ENCODE results near the gene ASTL. TPM values are rescaled to one million over a fixed set of nuclear protein-coding genes. Genes with fewer than 3 reads are reported as not detected.

Gene ASTL
- total and polyA plus RNA-seq, 2 donors (not counting 3 experiments of a cell fraction or from before 2014, with no cell fraction given): not detected

GRCh38 chr2:96159084-96159830 is 21.0 kb upstream of the ASTL start:
- Histone ChIP-seq H3K4me3 (replicated peaks in 1 of 3; ENCODE audit: insufficient read depth in 1 of 3, low read depth in 1 of 3, low read length in 3 of 3) (no peak overlapping the region), H3K9me1 (replicated peaks; ENCODE audit: control insufficient read depth, extremely low read depth, insufficient read depth, low read length) (no peaks in the 10 kb centered on the region), H3K9me3 (replicated peaks; ENCODE audit: control insufficient read depth, insufficient read depth, low read length) (no peaks in the 10 kb centered on the region), H3K79me2 (ENCODE audit: control insufficient read depth, insufficient read depth, low read length) (no peaks in the 10 kb centered on the region), H3K27ac (ENCODE audit: insufficient read depth, low read depth, low read length) (no peak overlapping the region), H3K36me3 (ENCODE audit: control insufficient read depth in 2 of 2, extremely low read depth in 1 of 2, insufficient read depth in 2 of 2, low read length in 2 of 2) (no peaks in the 10 kb centered on the region), H3K9ac (replicated peaks; ENCODE audit: extremely low read depth, insufficient read depth, low read length) (no peak overlapping the region), H3K4me2 (ENCODE audit: insufficient read depth, low read length) (no peak overlapping the region), H2AFZ (ENCODE audit: low read depth, low read length) (no peak overlapping the region), H3K4me1 (ENCODE audit: control insufficient read depth, extremely low read depth, insufficient read depth, low read length) (no peaks in the 10 kb centered on the region), H3K27me3 (ENCODE audit: control insufficient read depth in 2 of 2, insufficient read depth in 2 of 2, low read length in 2 of 2) (peaks cover 0 to 6% of the 10 kb centered on the region in 2 experiments), H4K20me1 (replicated peaks; ENCODE audit: control insufficient read depth, extremely low read depth, insufficient read depth, low read length) (no peaks in the 10 kb centered on the region)
- dilution Hi-C loops (cut with MboI; ENCODE audit: extremely low pct_ligation_motif_present, low sequenced_read_pairs): no loop called here
- ChIA-PET POLR2A (no interaction called here), CTCF (interaction anchor here (1.1 to 4.0 kb wide), 2 partner anchors 16 to 40 kb away, joined by 3 to 23 read pairs; no protein-coding TSS in a partner anchor)
- intact Hi-C loops (cut with micrococcal nuclease): no loop called here
- TF ChIP-seq MYC (IDR thresholded peaks at IDR 0.05; ENCODE audit: low read depth, low read length) (no peak), POLR2AphosphoS5 (IDR thresholded peaks at IDR 0.05; ENCODE audit: insufficient read depth, low read depth, low read length) (no peak)
- FAIRE-seq: no peak
- no peak for DNase-seq (ENCODE audit: low read depth, low spot score)
- no TSS peak for BruUV-seq (replicated peaks)

GRCh38 chr2:96158554-96158940 is 20.2 kb upstream of the ASTL start:
- Histone ChIP-seq H3K9me1 (replicated peaks; ENCODE audit: control insufficient read depth, extremely low read depth, insufficient read depth, low read length) (no peaks in the 10 kb centered on the region), H3K27me3 (ENCODE audit: control insufficient read depth in 2 of 2, insufficient read depth in 2 of 2, low read length in 2 of 2) (peaks cover 0 to 6% of the 10 kb centered on the region in 2 experiments), H3K27ac (ENCODE audit: insufficient read depth, low read depth, low read length) (no peak overlapping the region), H3K79me2 (ENCODE audit: control insufficient read depth, insufficient read depth, low read length) (no peaks in the 10 kb centered on the region), H3K4me3 (replicated peaks in 1 of 3; ENCODE audit: insufficient read depth in 1 of 3, low read depth in 1 of 3, low read length in 3 of 3) (no peak overlapping the region), H3K4me2 (ENCODE audit: insufficient read depth, low read length) (no peak overlapping the region), H2AFZ (ENCODE audit: low read depth, low read length) (no peak overlapping the region), H3K4me1 (ENCODE audit: control insufficient read depth, extremely low read depth, insufficient read depth, low read length) (no peaks in the 10 kb centered on the region), H3K9ac (replicated peaks; ENCODE audit: extremely low read depth, insufficient read depth, low read length) (no peak overlapping the region), H4K20me1 (replicated peaks; ENCODE audit: control insufficient read depth, extremely low read depth, insufficient read depth, low read length) (no peaks in the 10 kb centered on the region), H3K9me3 (replicated peaks; ENCODE audit: control insufficient read depth, insufficient read depth, low read length) (no peaks in the 10 kb centered on the region), H3K36me3 (ENCODE audit: control insufficient read depth in 2 of 2, extremely low read depth in 1 of 2, insufficient read depth in 2 of 2, low read length in 2 of 2) (no peaks in the 10 kb centered on the region)
- BruUV-seq (replicated peaks): no TSS peak
- FAIRE-seq: no peak
- ChIA-PET POLR2A (no interaction called here), CTCF (interaction anchor here (1.1 to 4.0 kb wide), 2 partner anchors 16 to 41 kb away, joined by 3 to 23 read pairs; no protein-coding TSS in a partner anchor)
- intact Hi-C loops (cut with micrococcal nuclease) (no loop called here), dilution Hi-C loops (cut with MboI; ENCODE audit: extremely low pct_ligation_motif_present, low sequenced_read_pairs) (no loop called here)
- no peak for DNase-seq (ENCODE audit: low read depth, low spot score)
- no peak for TF ChIP-seq POLR2AphosphoS5 (IDR thresholded peaks at IDR 0.05; ENCODE audit: insufficient read depth, low read depth, low read length)
- TF ChIP-seq EZH2 (IDR thresholded peaks at IDR 0.05; ENCODE audit: borderline replicate concordance, low read depth, low read length, severe bottlenecking): no peak
- TF ChIP-seq CTCF (IDR thresholded peaks at IDR 0.05; ENCODE audit: extremely low read depth in 1 of 2, insufficient read depth in 1 of 2, low read depth in 1 of 2, low read length in 2 of 2): no peak
- TF ChIP-seq GATA2 (IDR thresholded peaks at IDR 0.05; ENCODE audit: insufficient read depth, insufficient read length, low read depth, low read length): no peak
- no peak for TF ChIP-seq FOS (IDR thresholded peaks at IDR 0.05; ENCODE audit: borderline replicate concordance, insufficient read depth, low read length)
- TF ChIP-seq POLR2A (IDR thresholded peaks at IDR 0.05; ENCODE audit: low read depth, low read length): no peak
- TF ChIP-seq MAX (IDR thresholded peaks at IDR 0.05; ENCODE audit: insufficient read depth, insufficient read length): no peak

Measured in endothelial cell of umbilical vein (primary cell).